Measurements from ENCODE around the gene DNAH14.

The DNAH14 gene

DNA sequence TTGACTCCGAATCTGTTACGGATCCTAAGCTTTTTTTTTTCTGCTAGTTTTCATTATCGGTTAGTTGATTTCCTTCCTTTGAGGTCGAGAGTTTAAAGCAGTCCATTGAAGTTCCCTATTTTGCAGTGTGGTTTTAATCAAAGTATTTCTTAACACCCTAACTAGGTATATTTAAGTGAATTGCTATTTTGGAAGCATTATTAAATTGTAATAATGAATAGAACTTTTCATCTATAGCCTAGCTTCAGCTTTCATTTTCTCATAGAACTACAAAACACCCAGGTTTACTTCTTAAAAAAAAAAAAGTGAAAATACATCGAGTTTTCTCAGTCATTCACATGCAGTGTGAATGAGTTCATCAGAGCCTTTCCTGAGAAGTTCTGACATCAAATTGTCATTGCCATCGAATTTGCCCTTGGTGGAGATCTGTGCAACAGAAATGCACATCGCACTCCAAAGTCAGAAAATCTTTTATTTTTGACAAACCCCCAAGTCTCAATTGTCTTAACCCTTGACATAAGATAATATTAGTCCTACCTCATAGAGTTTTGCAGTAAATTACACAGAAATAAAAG, 499.5 kb downstream of the DNAH14 start:
- no peak for DNase-seq (ENCODE audit: low read depth)

DNA sequence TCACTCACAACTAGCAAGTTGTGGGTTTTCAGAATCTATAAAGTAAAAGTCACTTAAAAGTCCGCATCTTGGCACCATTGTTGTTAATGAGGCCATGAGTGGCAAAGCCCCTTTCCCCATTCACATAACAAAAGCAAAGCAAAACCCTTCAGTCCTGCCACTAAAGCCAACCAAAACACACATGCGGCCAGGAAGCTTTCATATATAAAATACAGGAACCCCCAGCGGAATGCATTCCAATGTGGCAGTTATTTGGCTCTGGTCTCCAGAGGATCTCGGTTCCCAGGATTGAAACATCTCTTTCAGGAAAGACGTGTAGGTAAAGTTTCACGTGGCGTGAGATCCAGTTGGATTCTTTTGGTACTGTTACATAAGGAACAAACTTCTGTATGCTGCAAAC, 500.8 kb downstream of the DNAH14 start:
- no peak for DNase-seq (ENCODE audit: low read depth)

DNA sequence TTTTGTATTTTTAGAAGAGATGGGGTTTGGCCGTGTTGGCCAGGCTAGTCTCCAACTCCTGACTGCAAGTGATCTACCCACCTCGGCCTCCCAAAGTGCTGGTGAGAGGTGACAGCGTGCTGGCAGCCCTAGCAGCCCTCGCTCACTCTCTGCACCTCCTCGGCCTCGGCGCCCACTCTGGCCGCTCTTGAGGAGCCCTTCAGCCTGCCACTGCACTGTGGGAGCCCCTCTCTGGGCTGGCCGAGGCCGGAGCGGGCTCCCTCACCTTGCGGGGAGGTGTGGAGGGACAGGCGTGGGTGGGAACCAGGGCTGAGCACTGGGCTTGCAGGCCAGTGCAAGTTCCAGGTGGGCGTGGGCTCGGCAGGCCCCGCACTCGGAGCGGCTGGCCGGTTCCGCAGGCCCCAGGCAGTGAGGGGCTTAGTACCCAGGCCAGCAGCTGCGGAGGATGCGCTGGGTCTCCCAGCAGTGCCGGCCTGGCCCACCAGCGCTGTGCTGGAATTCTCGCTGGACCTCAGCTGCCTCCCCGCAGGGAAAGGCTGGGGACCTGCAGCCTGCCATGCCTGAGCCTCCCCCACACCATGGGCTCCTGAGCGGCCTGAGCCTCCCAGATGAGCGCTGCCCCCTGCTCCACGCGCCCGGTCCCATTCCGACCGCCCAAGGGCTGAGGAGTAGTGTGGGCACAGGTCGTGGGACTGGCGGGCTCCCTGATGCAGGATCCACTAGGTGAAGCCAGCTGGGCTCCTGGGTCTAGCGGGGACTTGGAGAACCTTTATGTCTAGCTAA, 501.8 kb downstream of the DNAH14 start:
- DNase-seq (ENCODE audit: low read depth) = no peak

DNA sequence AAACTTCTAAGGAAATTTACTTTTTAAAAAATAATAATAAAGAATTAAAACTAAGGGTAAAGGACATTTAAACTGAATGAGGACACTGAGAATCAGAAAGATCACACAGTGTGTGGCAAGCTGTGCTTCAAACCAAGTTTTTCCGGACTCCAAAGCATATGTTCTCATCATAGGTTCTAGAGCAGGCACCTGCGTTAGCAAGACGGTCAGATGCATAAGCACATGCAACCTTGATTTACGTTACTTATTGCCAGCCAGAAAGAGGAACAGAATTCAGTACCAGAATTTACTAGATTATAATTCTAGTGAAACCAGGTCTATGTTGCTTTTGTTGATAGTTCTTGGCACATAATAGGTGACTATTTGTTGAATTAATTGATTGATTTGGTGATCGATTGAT, 504.6 kb downstream of the DNAH14 start:
- DNase-seq (ENCODE audit: low read depth) = no peak

DNA sequence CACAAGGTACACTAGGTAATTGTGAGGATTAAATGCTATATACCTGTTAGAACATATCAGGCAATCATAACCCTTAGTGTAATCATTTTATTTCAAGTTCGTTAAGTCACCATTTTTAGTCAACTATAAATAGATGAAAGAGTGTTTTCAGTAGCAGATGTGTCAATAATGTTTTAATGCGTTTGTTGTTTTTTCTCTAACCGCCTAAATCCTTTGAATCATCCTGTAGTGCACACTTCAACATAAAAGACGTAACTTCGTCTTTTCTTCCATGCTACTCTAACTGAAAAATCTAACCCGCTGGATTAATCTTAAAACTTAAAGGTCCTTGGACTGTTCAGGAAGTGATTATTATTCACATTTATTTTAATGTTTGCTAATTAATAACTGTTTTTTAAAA, 505.6 kb downstream of the DNAH14 start:
- no peak for DNase-seq (ENCODE audit: low read depth)

DNA sequence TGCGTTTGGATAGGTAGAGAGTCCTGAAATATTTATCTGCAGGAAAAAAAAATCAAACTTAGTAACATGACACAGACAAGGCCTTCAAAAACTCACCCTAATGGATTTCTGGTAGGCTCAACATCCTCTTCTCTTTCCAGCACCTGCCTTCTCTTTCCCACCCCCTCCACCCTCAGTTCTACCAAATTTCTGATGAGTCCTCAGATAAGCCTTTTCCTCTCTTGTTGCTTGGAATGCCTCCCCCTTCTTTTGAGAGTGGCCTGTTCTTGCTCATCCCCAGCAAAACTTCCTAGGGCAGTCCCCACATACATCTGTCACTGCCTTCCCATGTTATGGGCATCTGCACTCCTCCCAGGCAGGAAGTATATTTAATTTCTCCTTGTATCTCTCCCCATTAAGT, 506.0 kb downstream of the DNAH14 start:
- no peak for DNase-seq (ENCODE audit: low read depth)

DNA sequence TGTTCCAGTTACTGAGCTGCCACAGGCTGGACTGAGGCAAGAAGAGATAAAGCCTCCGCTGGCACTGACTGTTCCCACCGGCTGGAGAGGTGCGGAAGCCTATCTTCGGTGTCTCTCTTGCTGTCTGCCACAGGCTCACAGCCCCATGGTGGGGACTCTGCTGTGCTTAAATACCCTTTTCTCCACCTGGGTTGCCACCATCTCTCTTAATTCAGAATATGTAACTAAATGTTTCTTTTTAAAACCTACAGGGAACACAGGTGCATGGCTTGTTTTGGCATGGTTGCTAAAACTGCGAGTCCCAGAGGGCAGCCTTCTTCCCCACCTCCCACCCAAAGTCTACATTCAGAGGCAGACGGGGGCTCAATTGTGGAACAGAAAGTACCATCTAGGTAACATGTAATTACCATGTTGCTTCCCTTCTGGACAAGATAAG, 506.5 kb downstream of the DNAH14 start:
- no peak for DNase-seq (ENCODE audit: low read depth)

DNA sequence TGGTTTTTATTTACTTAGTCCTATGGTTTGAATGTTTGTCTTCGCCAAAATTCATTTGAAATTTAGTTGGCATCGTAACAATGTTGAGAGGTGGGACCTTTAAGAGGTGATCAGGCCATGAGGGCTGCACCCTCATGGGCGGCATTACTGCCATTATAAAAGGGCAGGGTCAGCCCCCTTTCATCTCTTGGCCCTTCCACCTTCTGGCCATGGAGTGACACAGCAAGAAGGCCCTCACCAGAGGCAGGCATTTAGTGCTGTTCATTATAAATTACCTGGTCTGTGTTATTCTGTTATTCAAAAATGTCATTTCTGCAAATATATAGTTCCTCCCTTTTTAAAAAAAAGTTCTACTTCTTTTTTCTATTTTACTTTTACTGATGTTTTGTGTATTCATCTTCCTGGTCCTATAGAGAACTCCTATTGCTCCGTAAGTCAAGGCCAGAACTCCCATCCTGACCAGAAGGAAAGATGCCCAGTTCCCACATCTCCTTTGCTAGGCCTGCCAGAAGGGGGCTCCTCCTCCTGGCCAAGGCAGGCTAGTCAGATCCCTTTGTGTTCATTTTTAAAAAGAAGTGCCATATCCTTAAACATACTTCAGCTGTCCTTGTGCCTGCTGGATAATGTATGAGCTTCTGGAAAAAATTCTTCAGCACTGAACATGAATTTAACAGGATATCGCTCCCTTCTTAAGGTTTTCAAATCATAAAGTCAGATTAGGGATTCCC, 508.4 kb downstream of the DNAH14 start:
- no peak for DNase-seq (ENCODE audit: low read depth)

DNA sequence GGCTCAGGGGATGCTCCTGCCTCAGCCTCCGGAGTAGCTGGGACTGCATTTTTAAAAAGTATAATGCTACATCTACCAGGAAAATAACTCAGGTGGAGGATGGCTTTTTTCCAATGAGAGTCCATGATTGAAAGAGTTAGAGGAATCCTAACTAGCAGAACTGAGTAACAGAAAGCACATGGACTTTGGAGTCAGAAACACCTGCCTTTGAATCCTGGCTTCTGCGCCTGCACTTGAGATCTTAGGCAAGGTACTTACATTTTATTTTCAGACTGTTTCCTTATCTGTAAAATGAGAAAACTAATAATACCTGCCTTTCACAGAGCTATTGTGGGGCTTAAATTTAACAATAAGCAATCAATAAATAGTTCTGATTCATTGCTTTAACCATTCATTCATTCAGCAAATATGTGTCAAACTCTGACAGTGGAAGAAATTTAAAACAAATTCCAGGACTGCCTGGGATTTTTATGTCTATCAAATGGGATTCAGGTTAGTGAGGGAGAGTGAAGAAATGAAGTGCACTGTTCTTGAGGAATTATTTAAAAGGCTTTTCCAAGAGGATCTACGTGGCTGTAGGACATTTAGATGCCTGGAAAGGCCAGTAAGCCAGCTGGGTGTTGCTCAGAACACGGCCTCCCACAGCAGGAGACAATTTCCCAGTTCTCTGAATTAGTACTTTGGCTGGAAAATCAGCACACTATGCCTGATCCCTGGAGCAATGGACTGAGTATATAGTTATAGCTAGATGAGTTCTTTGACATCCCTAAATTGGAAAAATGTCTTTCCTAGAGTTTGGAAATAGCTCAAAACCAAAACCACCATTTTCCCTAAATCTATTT, 511.1 kb downstream of the DNAH14 start:
- no peak for DNase-seq (ENCODE audit: low read depth)

DNA sequence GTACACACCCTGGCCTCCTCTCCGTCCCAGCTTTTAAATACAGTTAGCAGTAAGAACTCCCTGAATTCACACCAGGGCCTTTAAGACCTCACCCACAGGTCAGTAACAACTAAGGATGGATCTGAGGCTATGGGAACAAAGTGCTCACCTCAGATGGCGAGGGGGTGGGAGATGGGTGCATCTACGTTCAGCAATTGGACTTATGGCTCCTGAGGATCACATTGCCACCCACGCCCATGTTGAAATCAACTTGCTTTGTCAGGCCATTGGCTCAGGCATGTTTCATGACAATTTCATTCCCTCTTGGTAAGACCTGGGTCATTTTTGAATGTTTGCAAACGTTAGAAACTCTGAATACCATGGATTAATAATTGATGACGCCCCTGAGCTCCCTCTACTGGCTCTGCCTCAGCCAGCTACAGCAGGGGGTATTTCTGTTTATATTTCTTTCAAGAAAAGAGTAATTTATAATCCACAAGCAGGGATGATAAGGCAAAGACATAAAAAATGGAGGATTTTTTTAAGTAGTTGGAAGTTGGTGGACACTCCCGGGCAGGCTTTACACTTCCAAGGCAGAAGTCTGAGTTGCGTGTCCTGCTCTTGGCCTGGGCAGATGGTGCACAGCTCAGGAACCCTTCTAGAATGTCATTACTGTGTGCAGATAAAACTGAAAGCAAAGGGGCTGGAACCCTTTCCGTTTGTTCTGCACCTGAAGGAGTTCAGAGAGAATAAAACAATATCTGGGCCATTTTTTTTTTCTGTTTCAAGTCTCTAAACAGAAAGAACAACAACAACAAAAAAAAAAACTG, 512.0 kb downstream of the DNAH14 start:
- no peak for DNase-seq (ENCODE audit: low read depth)

DNA sequence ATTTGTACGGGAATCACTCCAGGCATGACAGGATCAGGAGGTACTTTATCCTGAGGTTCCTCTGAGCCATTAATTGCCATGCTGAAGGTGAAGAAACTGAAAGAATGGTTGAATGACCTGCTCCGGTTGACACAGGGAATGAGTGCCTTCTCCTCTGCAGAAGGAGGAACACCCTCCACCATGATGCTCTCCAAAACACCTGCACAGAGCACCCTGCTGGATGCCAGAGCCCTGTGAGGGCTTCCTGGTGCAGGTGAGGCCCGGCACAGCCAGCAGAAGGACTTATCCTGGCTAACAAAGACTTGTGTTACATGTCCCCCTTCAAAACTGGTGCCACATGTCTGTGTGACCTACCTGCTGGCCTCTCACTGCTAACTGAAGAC, 512.6 kb downstream of the DNAH14 start:
- DNase-seq (ENCODE audit: low read depth) = no peak

DNA sequence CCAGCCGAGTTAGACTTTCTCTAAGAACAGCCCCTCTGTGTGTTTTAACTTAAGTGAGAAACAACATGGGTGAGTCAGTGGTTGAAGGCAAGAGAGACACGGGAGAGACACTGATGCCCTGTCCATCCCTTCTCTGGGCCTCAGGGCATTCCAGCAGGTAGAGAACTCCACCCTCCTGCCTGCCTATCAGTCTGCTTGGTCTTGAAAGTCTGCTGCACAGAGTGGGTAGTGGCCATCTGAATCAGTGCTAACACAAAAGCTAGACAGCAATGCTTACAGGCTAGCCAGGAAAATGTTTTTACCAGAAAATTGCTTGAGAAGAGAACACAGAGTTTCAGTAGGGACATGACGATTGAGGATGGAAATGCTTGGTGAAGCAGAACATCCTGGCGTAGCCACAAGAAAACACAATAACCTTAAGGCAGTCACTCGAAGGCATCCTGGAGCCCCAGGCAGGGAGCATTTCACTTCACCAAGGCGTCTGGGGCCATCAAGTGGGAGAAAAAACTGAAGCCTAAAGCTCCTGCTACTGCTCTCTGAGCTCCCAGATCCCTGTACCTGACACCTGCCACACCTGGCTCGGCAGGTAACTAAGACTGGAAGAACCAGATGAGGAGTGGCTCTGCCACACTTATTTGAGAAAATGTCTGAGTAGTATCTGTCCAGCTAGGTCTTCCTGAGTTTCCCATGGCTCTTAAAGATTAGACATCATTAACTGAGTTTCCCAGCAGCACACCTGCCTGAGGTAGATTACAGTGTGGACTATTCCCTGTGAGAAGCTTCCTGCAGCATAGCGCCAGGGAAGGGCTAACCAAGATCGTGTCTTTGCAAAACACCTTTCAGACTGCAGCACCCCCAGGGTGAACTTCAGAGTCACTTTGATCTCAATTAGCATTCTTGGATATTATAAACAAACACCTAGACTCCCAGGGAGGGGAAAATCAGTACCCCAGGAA, 516.4 kb downstream of the DNAH14 start:
- DNase-seq (ENCODE audit: low read depth) = no peak

DNA sequence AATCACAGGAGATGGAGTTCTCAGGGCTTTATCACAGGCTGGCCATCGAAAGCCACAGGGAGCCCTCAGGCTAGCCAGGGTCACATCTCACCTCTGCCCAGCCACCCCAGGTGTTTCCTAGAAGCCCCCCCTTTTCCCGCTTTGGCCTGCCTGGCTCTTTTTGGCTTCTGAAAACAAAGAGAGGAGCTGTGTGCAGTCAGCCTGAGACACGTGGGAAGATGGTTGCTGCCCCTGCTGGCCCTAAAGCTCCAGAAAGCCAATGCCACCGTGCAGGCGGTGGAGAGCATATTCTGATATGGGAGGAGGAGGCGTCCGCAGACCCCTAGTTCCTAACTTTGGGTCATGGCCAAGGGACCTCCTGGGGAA, 517.1 kb downstream of the DNAH14 start:
- DNase-seq (ENCODE audit: low read depth) = no peak

DNA sequence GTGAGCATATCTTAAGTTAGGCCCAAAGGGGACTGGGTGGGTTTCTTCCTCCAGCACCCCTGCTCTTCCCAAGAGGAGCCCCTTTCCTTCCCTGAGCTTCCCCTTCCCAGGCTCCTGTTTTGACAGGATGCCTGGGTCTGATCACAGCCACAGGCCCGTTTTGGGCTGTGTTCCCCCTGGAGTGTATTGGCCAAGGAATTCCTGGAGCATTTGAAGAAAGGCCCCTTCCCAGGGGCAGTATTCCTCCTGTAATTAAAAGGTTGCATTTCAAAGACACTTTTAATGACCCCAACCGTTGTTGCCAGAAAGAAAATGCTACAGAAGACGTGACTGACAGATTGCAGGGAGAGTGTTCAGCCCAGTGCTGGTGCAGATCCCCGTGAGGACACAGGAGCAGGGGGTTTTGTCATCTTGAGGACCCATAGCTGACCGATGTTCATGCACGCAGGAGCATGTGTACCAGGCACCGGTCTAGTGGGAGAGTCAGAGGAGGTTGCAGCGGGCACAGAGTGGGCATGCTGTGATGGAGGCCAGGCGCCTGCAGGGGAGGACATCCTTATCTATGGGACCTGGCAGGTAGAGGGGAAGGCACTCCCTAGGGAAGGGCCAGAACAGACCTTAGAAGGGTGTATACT, 517.6 kb downstream of the DNAH14 start:
- no peak for DNase-seq (ENCODE audit: low read depth)

DNA sequence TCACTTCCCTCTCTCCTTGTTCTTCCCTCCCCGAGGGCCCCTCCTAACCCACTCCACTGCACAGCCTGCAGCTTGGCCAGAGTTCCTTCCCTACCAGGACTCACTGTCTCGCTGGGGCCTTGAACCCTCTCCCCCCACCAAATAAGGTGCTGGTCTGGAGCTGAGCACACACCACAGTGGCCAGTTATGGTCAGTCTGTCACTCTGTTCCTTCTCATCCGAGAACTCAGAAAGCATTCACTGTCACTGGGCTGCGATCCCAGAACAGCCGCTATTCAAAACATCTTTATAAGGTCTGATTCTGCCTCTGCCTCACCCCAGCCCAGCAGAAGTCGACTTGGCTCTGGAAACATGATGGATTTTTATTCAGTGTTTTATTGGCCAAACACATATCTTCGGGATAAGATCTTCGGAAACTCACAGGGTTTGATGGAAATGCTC, 518.2 kb downstream of the DNAH14 start:
- DNase-seq (ENCODE audit: low read depth) = peak; percentile 31

DNA sequence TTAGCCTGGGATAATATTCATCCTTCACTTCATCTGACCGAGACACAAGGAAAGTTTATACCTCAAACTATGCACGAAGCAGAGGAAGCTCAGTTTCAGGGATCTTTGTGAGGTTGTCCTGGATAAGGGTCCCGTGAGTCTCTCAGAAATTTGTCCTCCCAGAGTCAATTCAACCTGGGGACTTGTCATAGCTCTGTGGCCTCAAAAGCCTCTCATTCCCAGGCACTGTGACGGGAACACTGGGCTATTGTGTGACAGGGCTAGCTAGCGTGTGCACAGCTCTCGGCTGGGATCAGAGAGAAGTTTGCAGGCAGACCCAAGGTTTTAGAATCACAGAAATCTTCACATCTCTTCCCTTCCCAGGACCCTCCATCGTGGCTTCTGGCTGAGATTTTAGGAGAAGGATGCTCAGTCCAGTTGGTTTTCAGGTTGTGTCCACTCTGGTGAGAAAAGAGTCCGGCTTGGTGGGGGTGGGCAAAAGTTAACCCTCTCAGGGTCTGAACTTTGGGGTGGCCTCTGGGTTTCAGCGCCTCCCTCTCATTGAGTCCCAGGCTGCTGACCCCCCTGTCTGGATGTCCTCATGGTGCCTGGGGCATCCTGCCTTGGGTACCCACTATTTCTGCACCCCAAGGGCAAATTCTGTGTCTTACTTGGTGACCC, 518.8 kb downstream of the DNAH14 start:
- DNase-seq (ENCODE audit: low read depth) = no peak

All from fibroblast of gingiva (primary cell).